Heart right ventricle (tissue), 16 donors: Measurements from ENCODE around the gene PIPOX. TPM values are rescaled to one million over a fixed set of nuclear protein-coding genes. Genes with fewer than 3 reads are reported as not detected.

ENCODE experiments used
- ATAC-seq, 8 donors: fragments of 200-7000 bp; cut with Tn5 transposase; one replicate each; pipeline ENCODE4 v1.9.1; 2020; ENCODE audit warnings: mild to moderate bottlenecking in 8 of 8, moderate library complexity in 8 of 8, moderate number of reproducible peaks in 1 of 8
- DNase-seq, 2 donors: peaks; one replicate each; pipeline ENCODE4 v3.0.0-alpha.2; 2020
- H3K27ac ChIP-seq, 10 donors: fragments of 200-600 bp; sonication (generic) in 2 of 10; one replicate each; pipeline versions ENCODE4 v1.5.0 to v1.8.0; 2020 to 2022; ENCODE audit warnings: mild to moderate bottlenecking in 3 of 10
- H3K27me3 ChIP-seq, 7 donors: fragments of 200-600 bp; one replicate each; pipeline ENCODE4 v1.8.0; 2021 to 2022; ENCODE audit warnings: mild to moderate bottlenecking in 2 of 7
- H3K36me3 ChIP-seq, 9 donors: fragments of 200-600 bp; sonication (generic) in 1 of 9; one replicate each; pipeline versions ENCODE4 v1.5.0 to v1.8.0; 2020 to 2022; ENCODE audit warnings: mild to moderate bottlenecking in 2 of 9
- H3K4me1 ChIP-seq, 9 donors: fragments of 200-600 bp; sonication (generic) in 1 of 9; one replicate each; pipeline versions ENCODE4 v1.5.0 to v1.8.0; 2020 to 2022; ENCODE audit warnings: mild to moderate bottlenecking in 4 of 9
- H3K4me3 ChIP-seq, 10 donors: fragments of 200-600 bp; sonication (generic) in 2 of 10; one replicate each; pipeline versions ENCODE4 v1.5.0 to v1.8.0; 2020 to 2022; ENCODE audit warnings: mild to moderate bottlenecking in 7 of 10, moderate library complexity in 2 of 10
- H3K9me3 ChIP-seq, 11 donors: fragments of 200-600 bp in 10 of 11; sonication (generic) in 2 of 11; one replicate each; pipeline versions ENCODE4 v1.5.0 to v1.8.0; 2013 to 2022; ENCODE audit warnings: mild to moderate bottlenecking in 2 of 11, control low read depth in 1 of 11, moderate library complexity in 1 of 11
- CTCF ChIP-seq, 9 donors: fragments of 200-600 bp; sonication (generic) in 2 of 9; IDR thresholded peaks; one replicate each; pipeline versions ENCODE4 v1.5.0 to v1.8.0; 2021 to 2022; ENCODE audit warnings: antibody characterized with exemption in 9 of 9, mild to moderate bottlenecking in 5 of 9, moderate library complexity in 1 of 9
- WGBS, 2 donors: extraction: QIAGEN DNeasy Blood & Tissue Kit; methylation state at CpG; one replicate each; pipeline ENCODE4 v1.1.7; 2013; ENCODE audit warnings: inconsistent platforms in 1 of 2; 5-methylcytosine and 5-hydroxymethylcytosine counted together
- intact Hi-C, 10 donors: fragments of 100-400 bp; cut with DNase I; formaldehyde crosslinking; loops; one replicate each; pipeline versions ENCODE4 v1.11.1 to v1.14.2; 2022
- polyA plus RNA-seq, 2 donors: library from polyadenylated mRNA; stranded (reverse); fragments of 200-250 nt; gene quantifications; one replicate each; pipeline ENCODE4 v1.2.3, GENCODE V29; 2013
- total RNA-seq, 10 donors: library from RNA; stranded (reverse); fragmentation: NEBNext Ultra II Directional in 3 of 10; extraction: Animal tissue kit (Norgen Biotek cat#: 25700) in 3 of 10; gene quantifications; one replicate each; pipeline versions ENCODE4 v1.2.1 to v1.2.4, GENCODE V29; 2021 to 2023
- donor health status: Arrhythmogenic right ventricular cardiomyopathy.
- donor health status: ischemic (EF 13 %, LVEDD 7.1; RV severe dilation, severe dysfunction).
- donor health status: healthy with polysubstance abuse.
- donor health status: DM: no; HTN: yes; CAD: no.
- donor health status: DM: no; HTN: no; CAD: no.
- donor health status: ischemic (EF 25% LVEDD 6.9; RV normal size, moderate dysfunction).
- donor health status: ischemic (EF 25% LVEDD 5.7; RV mildly dilated, moderate dysfunction).
- donor health status: healthy.
- donor health status: DM: yes; HTN: yes; CAD: no.
- donor health status: Ischemic cardiomyopathy.
- donor health status: ischemic (EF 35%, LVEDD 5.7; RV mildly dilated, moderate dysfunction).
- donor health status: nonischemic (EF 11% LVEDD 7.7; RV severe dilation, severe dysfunction).
- donor health status: DM: yes; HTN: yes; CAD: no.
- donor health status: PGD.
- donor health status: ischemic (EF 29% LVEDD 5.4; RV normal size, mild dysfunction).
- donor health status: nonischemic (EF 23%, LVEDD 6.1; RV moderate dilation, normal function).

Gene PIPOX
- total and polyA plus RNA-seq, 12 donors: 0.12 to 4.1 (median 0.76) TPM; not detected in 2

GRCh38 chr17:29069526-29070041 lies 26.6 kb downstream of the PIPOX start:
- no peak for TF ChIP-seq CTCF (IDR thresholded peaks at IDR 0.05)
- Histone ChIP-seq H3K4me3 (no peak overlapping the region), H3K27me3 (no peaks in the 10 kb centered on the region), H3K36me3 (peaks cover 0 to 14% (median 0%) of the 10 kb centered on the region in 9 donors), H3K9me3 (no peaks in the 10 kb centered on the region), H3K27ac (no peak overlapping the region), H3K4me1 (peaks cover 0 to 36% (median 14%) of the 10 kb centered on the region in 9 donors)
- ATAC-seq (peak; percentile 21 to 57 (median 41)), DNase-seq (no peak)
- 35 to 46% methylated on average over 19 of the region's 19 CpGs for WGBS, 2 donors
- intact Hi-C loops: loop anchor here in 1 of 10 donors (10.0 kb wide), 1 partner anchor 55 kb away; no protein-coding TSS in a partner anchor

- H3K4me1 ChIP-seq: peaks cover 0 to 43% (median 14%) of the 10 kb centered on the region in 9 donors
- H3K9me3 ChIP-seq: no peaks in the 10 kb centered on the region
- peak overlapping the region in 3 of 10 donors; percentile 5 to 31 (median 17) for H3K27ac ChIP-seq
- ATAC-seq (peak in 3 of 8 donors; percentile 15 to 40 (median 25)), DNase-seq (no peak)
- peaks cover 0 to 20% (median 0%) of the 10 kb centered on the region in 9 donors for H3K36me3 ChIP-seq
- intact Hi-C loops: no loop called here
- H3K4me3 ChIP-seq: no peak overlapping the region
- TF ChIP-seq CTCF (IDR thresholded peaks at IDR 0.05): no peak
- no peaks in the 10 kb centered on the region for H3K27me3 ChIP-seq
- WGBS, 2 donors: 32 to 42% methylated on average over 10 of the region's 10 CpGs
Observed at GRCh38 chr17:29070308-29070707, 27.4 kb downstream of the PIPOX start.

DNA sequence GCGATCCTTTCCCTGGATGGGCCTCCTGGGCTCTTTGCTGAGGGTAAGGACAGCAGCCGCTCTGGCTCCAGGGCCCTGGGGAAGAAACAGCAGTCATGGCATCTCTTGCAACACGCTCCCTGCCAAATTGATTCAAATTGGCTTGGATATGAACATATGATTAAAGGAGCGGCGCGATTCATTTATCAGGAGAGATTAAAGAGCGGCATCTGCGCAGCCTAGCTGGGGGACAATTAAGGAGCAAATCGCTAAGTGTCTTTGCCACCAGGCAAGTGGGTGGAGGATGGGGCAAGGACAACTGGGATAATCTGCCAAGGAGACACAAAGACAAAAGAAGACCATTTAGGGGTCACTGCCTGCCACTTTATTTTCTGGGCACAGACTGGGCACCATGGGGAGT lies 27.8 kb downstream of the PIPOX start:
- H3K4me1 ChIP-seq: peaks cover 0 to 43% (median 14%) of the 10 kb centered on the region in 9 donors
- H3K36me3 ChIP-seq: peaks cover 0 to 24% (median 0%) of the 10 kb centered on the region in 9 donors
- H3K27me3 ChIP-seq: no peaks in the 10 kb centered on the region
- H3K27ac ChIP-seq: peak overlapping the region in 3 of 10 donors; percentile 5 to 31 (median 17)
- intact Hi-C loops: no loop called here
- WGBS, 2 donors: 40 to 52% methylated on average over 9 of the region's 9 CpGs
- DNase-seq (no peak), ATAC-seq (peak in 1 of 8 donors; percentile 2)
- no peaks in the 10 kb centered on the region for H3K9me3 ChIP-seq
- no peak for TF ChIP-seq CTCF (IDR thresholded peaks at IDR 0.05)
- no peak overlapping the region for H3K4me3 ChIP-seq

DNA sequence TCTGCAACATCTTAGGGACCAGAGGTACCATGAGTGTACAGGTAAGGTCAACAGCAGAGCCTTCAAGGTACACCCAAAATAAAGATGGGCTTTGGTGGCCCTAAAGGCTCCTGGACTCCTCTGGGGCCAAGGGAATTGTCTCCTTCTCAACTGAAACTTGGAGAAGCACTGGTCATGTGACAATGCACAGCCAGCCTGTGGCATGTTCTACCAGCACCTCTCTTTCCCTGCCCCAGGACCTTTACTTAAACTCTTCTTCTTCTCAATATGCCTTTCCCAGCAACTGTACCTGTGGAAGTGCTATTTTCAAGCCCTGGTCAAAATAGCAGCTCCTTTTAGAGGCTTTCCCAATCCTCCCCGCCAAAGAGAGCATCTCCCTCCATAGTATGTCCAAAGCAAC lies 28.4 kb downstream of the PIPOX start:
- intact Hi-C loops: no loop called here
- DNase-seq: no peak
- Histone ChIP-seq H3K9me3 (no peaks in the 10 kb centered on the region), H3K4me3 (no peak overlapping the region), H3K36me3 (peaks cover 0 to 30% (median 0%) of the 10 kb centered on the region in 9 donors), H3K27me3 (no peaks in the 10 kb centered on the region), H3K4me1 (peaks cover 0 to 43% (median 14%) of the 10 kb centered on the region in 9 donors), H3K27ac (no peak overlapping the region)
- ATAC-seq: no peak
- TF ChIP-seq CTCF (IDR thresholded peaks at IDR 0.05): no peak
- WGBS, 2 donors: 100% methylated on average over 1 of the region's 1 CpG
